Thymus (tissue), 11 donors: ENCODE measurements around the gene CSNK2A3. TPM values are rescaled to one million over a fixed set of nuclear protein-coding genes. Genes with fewer than 3 reads are reported as not detected.

Experiments used
- DNase-seq, 9 donors: peaks; one replicate each; pipeline ENCODE4 v3.0.0-alpha.2; 2013; ENCODE audit warnings: low spot score in 9 of 9, low read depth in 6 of 9, missing footprints in 1 of 9
- H3K27ac ChIP-seq, 2 donors: one replicate each; pipeline ENCODE4 v1.5.1; 2013; ENCODE audit warnings: control low read depth in 1 of 2, low read depth in 1 of 2, low read length in 1 of 2, mild to moderate bottlenecking in 1 of 2, moderate library complexity in 1 of 2
- H3K27me3 ChIP-seq, 2 donors: one replicate each; pipeline ENCODE4 v1.5.1; 2013; ENCODE audit warnings: low read length in 1 of 2; ENCODE audit not compliant: control insufficient read depth in 2 of 2, insufficient read depth in 1 of 2
- H3K36me3 ChIP-seq, 2 donors: one replicate each; pipeline ENCODE4 v1.5.1; 2013; ENCODE audit warnings: low read length in 1 of 2, mild to moderate bottlenecking in 1 of 2, moderate library complexity in 1 of 2; ENCODE audit not compliant: control insufficient read depth in 2 of 2, insufficient read depth in 2 of 2
- H3K4me1 ChIP-seq, 2 donors: one replicate each; pipeline ENCODE4 v1.5.1; 2013; ENCODE audit warnings: low read length in 2 of 2; ENCODE audit not compliant: control insufficient read depth in 2 of 2, insufficient read depth in 2 of 2
- H3K4me3 ChIP-seq, 2 donors: one replicate each; pipeline ENCODE4 v1.5.1; 2013; ENCODE audit warnings: low read length in 2 of 2, control low read depth in 1 of 2, mild to moderate bottlenecking in 1 of 2
- H3K9me3 ChIP-seq, 2 donors: one replicate each; pipeline ENCODE4 v1.5.1; 2013; ENCODE audit warnings: low read length in 1 of 2, mild to moderate bottlenecking in 1 of 2; ENCODE audit not compliant: control insufficient read depth in 2 of 2, insufficient read depth in 1 of 2
- WGBS: extraction: QIAGEN DNeasy Blood & Tissue Kit; methylation state at CpG from one replicate; pipeline ENCODE4 v1.1.7; 2013; 5-methylcytosine and 5-hydroxymethylcytosine counted together
- polyA plus RNA-seq: library from polyadenylated mRNA; stranded (reverse); fragments of 200-250 nt; gene quantifications from one replicate; pipeline ENCODE4 v1.2.3, GENCODE V29; 2013
- total RNA-seq: library from RNA; stranded (reverse); fragments of 120-200 nt; gene quantifications from one replicate; pipeline ENCODE4 v1.2.4, GENCODE V29; 2013
- donor health status: healthy.

The CSNK2A3 gene
- total and polyA plus RNA-seq, 2 donors: 0.14 to 1.5 TPM

GRCh38 chr11:11394241-11394640 lies 41.2 kb upstream of the CSNK2A3 start:
- no peak for DNase-seq
- no peaks in the 10 kb centered on the region for H3K27me3 ChIP-seq
- no peak overlapping the region for H3K4me3 ChIP-seq
- no peak overlapping the region for H3K27ac ChIP-seq
- H3K36me3 ChIP-seq: no peaks in the 10 kb centered on the region
- H3K4me1 ChIP-seq: no peaks in the 10 kb centered on the region
- H3K9me3 ChIP-seq: no peaks in the 10 kb centered on the region

GRCh38 chr11:11391796-11392463 lies 38.9 kb upstream of the CSNK2A3 start:
- Histone ChIP-seq H3K27ac (no peak overlapping the region), H3K36me3 (no peaks in the 10 kb centered on the region), H3K9me3 (no peaks in the 10 kb centered on the region), H3K4me1 (no peaks in the 10 kb centered on the region), H3K4me3 (no peak overlapping the region), H3K27me3 (no peaks in the 10 kb centered on the region)
- DNase-seq: no peak
- WGBS: 95% methylated on average over 13 of the region's 13 CpGs

GRCh38 chr11:11391169-11391568 lies 38.1 kb upstream of the CSNK2A3 start:
- Histone ChIP-seq H3K4me1 (no peaks in the 10 kb centered on the region), H3K27ac (no peak overlapping the region), H3K36me3 (no peaks in the 10 kb centered on the region), H3K4me3 (no peak overlapping the region), H3K27me3 (no peaks in the 10 kb centered on the region), H3K9me3 (no peaks in the 10 kb centered on the region)
- no peak for DNase-seq

- WGBS: 93% methylated on average over 5 of the region's 5 CpGs
- H3K27me3 ChIP-seq: no peaks in the 10 kb centered on the region
- no peak for DNase-seq
Observed at GRCh38 chr11:11390068-11390771, 37.2 kb upstream of the CSNK2A3 start.

GRCh38 chr11:11389238-11389637 lies 36.2 kb upstream of the CSNK2A3 start:
- no peak for DNase-seq
- Histone ChIP-seq H3K36me3 (no peaks in the 10 kb centered on the region), H3K27me3 (no peaks in the 10 kb centered on the region), H3K27ac (no peak overlapping the region), H3K4me1 (no peaks in the 10 kb centered on the region), H3K4me3 (no peak overlapping the region), H3K9me3 (no peaks in the 10 kb centered on the region)
- 93% methylated on average over 4 of the region's 4 CpGs for WGBS

More at GRCh38 chr11:11390068-11390771, 37.2 kb upstream of the CSNK2A3 start:
- no peaks in the 10 kb centered on the region for H3K4me1 ChIP-seq
- H3K9me3 ChIP-seq: no peaks in the 10 kb centered on the region
- no peak overlapping the region for H3K4me3 ChIP-seq
- H3K36me3 ChIP-seq: no peaks in the 10 kb centered on the region
- H3K27ac ChIP-seq: no peak overlapping the region

GRCh38 chr11:11387622-11388305 lies 34.7 kb upstream of the CSNK2A3 start:
- no peaks in the 10 kb centered on the region for H3K27me3 ChIP-seq
- WGBS: 85% methylated on average over 10 of the region's 10 CpGs
- no peak overlapping the region for H3K27ac ChIP-seq
- no peaks in the 10 kb centered on the region for H3K4me1 ChIP-seq
- no peaks in the 10 kb centered on the region for H3K36me3 ChIP-seq
- no peak for DNase-seq
- no peak overlapping the region for H3K4me3 ChIP-seq
- no peaks in the 10 kb centered on the region for H3K9me3 ChIP-seq

GRCh38 chr11:11387207-11387606 lies 34.2 kb upstream of the CSNK2A3 start:
- no peak for DNase-seq
- Histone ChIP-seq H3K9me3 (no peaks in the 10 kb centered on the region), H3K27ac (no peak overlapping the region), H3K36me3 (no peaks in the 10 kb centered on the region), H3K4me1 (no peaks in the 10 kb centered on the region), H3K27me3 (no peaks in the 10 kb centered on the region), H3K4me3 (no peak overlapping the region)
- 89% methylated on average over 4 of the region's 4 CpGs for WGBS

- Histone ChIP-seq H3K4me1 (no peaks in the 10 kb centered on the region), H3K36me3 (no peaks in the 10 kb centered on the region), H3K4me3 (no peak overlapping the region), H3K9me3 (no peaks in the 10 kb centered on the region), H3K27me3 (no peaks in the 10 kb centered on the region), H3K27ac (no peak overlapping the region)
- WGBS: 97% methylated on average over 2 of the region's 2 CpGs
- DNase-seq: no peak
Observed at GRCh38 chr11:11384829-11385228, 31.8 kb upstream of the CSNK2A3 start.

GRCh38 chr11:11383995-11384394 lies 30.9 kb upstream of the CSNK2A3 start:
- Histone ChIP-seq H3K27ac (no peak overlapping the region), H3K4me3 (no peak overlapping the region), H3K4me1 (no peaks in the 10 kb centered on the region), H3K9me3 (no peaks in the 10 kb centered on the region), H3K27me3 (no peaks in the 10 kb centered on the region), H3K36me3 (no peaks in the 10 kb centered on the region)
- WGBS: 97% methylated on average over 2 of the region's 2 CpGs
- DNase-seq: no peak
